ENCODE results near the gene DOHH. TPM values are rescaled to one million over a fixed set of nuclear protein-coding genes. Genes with fewer than 3 reads are reported as not detected.

Gene DOHH
- total and polyA plus RNA-seq, 2 donors, result 8.5 to 8.8 TPM

DNA sequence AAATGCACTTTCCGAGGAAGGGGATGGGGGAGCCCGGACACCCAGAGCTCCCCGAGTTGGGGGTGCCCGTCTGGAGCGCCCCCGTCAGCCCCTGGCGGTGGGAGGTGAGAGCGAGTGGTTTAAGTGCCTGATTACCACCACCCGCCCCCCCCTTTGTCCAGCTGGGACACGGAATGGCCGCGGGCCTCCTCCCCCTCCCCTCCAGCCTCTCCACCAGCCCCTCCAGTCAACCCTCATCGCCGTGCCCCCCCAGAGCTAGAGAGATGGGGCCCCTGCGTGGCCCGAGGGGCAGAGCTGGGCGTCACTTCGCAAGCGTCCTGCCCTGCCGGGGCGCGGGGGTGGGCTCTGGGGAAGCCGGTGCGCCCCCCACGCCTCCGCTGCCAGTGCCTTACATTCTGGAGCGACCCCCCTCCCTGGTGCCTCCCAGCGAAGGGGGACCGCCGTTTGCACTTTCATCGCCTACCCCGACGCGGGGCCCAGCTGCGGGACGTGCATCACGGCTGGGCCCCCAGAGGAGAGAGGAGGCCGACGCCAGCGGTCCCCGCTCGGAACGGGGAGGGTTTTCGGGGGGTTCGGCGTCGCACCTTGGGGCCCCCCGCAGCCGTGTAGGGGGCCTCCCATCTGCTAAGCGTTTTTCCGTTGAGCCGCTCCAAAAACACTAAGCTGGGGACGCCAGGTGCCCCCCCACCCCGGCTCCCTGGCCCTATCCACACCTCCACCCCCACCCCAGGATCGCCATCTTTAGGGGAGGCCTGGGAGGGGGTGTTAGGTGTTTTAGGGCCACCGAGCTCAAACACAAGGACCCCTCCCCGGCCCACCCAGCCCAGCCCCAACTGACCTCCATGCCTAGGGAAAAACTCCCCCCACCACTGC, 36.5 kb downstream of the DOHH start:
- Histone ChIP-seq H3K27ac (ENCODE audit: low read depth in 1 of 2, low read length in 1 of 2) (no peak overlapping the region), H3K4me3 (ENCODE audit: low read length in 2 of 2) (no peak overlapping the region), H3K27me3 (ENCODE audit: control insufficient read depth in 2 of 2, insufficient read depth in 1 of 2, low read length in 1 of 2) (peaks cover 0 to 49% of the 10 kb centered on the region in 2 donors), H3K36me3 (ENCODE audit: control insufficient read depth in 2 of 2, insufficient read depth in 2 of 2, low read length in 1 of 2) (peaks cover 0 to 10% of the 10 kb centered on the region in 2 donors), H3K4me1 (ENCODE audit: control insufficient read depth in 2 of 2, insufficient read depth in 2 of 2, low read length in 2 of 2) (peaks cover 0 to 12% of the 10 kb centered on the region in 2 donors), H3K9me3 (ENCODE audit: control insufficient read depth in 2 of 2, insufficient read depth in 1 of 2, low read length in 1 of 2) (peaks cover 2 to 12% of the 10 kb centered on the region in 2 donors)
- no peak for DNase-seq (ENCODE audit: low read depth in 6 of 9, low spot score in 9 of 9)
- 92% methylated on average over 57 of the region's 57 CpGs for WGBS

- peaks cover 0 to 10% of the 10 kb centered on the region in 2 donors for H3K36me3 ChIP-seq (ENCODE audit: control insufficient read depth in 2 of 2, insufficient read depth in 2 of 2, low read length in 1 of 2)
- WGBS, result 95% methylated on average over 58 of the region's 58 CpGs
- peaks cover 2 to 10% of the 10 kb centered on the region in 2 donors for H3K9me3 ChIP-seq (ENCODE audit: control insufficient read depth in 2 of 2, insufficient read depth in 1 of 2, low read length in 1 of 2)
- H3K27me3 ChIP-seq (ENCODE audit: control insufficient read depth in 2 of 2, insufficient read depth in 1 of 2, low read length in 1 of 2), result peaks cover 0 to 57% of the 10 kb centered on the region in 2 donors
- H3K4me3 ChIP-seq (ENCODE audit: low read length in 2 of 2), result no peak overlapping the region
- no peak for DNase-seq (ENCODE audit: low read depth in 6 of 9, low spot score in 9 of 9)
- no peak overlapping the region for H3K27ac ChIP-seq (ENCODE audit: low read depth in 1 of 2, low read length in 1 of 2)
- H3K4me1 ChIP-seq (ENCODE audit: control insufficient read depth in 2 of 2, insufficient read depth in 2 of 2, low read length in 2 of 2), result peaks cover 0 to 17% of the 10 kb centered on the region in 2 donors
These were observed 37.3 kb downstream of the DOHH start for GRCh38 chr19:3462991-3463713.

DNA sequence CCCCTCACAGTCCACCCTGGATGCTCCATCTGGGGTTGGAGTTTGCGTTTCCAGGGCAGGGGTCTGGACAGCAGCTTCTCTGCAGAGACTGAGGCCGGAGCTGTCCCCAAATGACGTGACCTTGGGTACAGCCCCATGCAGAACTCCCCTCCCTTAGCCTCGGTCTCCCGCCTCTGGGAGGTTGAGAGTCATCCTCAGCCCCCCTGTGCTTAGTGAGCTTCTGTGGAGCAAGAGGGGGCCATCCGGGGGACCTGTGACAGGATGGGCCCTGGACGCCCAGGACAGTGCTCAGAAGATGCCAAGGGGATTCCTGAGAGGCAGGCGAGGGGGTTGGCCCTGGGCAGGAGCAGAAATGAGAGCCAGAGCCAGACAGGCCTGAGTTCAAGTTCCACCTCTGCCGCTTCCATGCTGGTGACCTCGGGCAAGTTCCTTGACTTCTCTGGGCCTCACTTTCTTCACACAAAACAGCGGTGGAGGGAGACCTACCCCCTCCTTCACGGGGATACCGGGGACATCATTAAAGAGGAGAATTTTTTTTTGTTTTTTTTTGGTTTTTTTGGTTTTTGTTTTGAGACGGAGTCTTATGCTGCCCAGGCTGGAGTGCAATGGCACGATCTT, 40.4 kb downstream of the DOHH start:
- Histone ChIP-seq H3K9me3 (ENCODE audit: control insufficient read depth in 2 of 2, insufficient read depth in 1 of 2, low read length in 1 of 2) (no peaks in the 10 kb centered on the region), H3K4me3 (ENCODE audit: low read length in 2 of 2) (no peak overlapping the region), H3K27ac (ENCODE audit: low read depth in 1 of 2, low read length in 1 of 2) (no peak overlapping the region), H3K4me1 (ENCODE audit: control insufficient read depth in 2 of 2, insufficient read depth in 2 of 2, low read length in 2 of 2) (peaks cover 0 to 17% of the 10 kb centered on the region in 2 donors), H3K36me3 (ENCODE audit: control insufficient read depth in 2 of 2, insufficient read depth in 2 of 2, low read length in 1 of 2) (peaks cover 0 to 19% of the 10 kb centered on the region in 2 donors), H3K27me3 (ENCODE audit: control insufficient read depth in 2 of 2, insufficient read depth in 1 of 2, low read length in 1 of 2) (peaks cover 0 to 55% of the 10 kb centered on the region in 2 donors)
- DNase-seq (ENCODE audit: low read depth in 6 of 9, low spot score in 9 of 9), result no peak
- WGBS, result 97% methylated on average over 15 of the region's 15 CpGs

DNA sequence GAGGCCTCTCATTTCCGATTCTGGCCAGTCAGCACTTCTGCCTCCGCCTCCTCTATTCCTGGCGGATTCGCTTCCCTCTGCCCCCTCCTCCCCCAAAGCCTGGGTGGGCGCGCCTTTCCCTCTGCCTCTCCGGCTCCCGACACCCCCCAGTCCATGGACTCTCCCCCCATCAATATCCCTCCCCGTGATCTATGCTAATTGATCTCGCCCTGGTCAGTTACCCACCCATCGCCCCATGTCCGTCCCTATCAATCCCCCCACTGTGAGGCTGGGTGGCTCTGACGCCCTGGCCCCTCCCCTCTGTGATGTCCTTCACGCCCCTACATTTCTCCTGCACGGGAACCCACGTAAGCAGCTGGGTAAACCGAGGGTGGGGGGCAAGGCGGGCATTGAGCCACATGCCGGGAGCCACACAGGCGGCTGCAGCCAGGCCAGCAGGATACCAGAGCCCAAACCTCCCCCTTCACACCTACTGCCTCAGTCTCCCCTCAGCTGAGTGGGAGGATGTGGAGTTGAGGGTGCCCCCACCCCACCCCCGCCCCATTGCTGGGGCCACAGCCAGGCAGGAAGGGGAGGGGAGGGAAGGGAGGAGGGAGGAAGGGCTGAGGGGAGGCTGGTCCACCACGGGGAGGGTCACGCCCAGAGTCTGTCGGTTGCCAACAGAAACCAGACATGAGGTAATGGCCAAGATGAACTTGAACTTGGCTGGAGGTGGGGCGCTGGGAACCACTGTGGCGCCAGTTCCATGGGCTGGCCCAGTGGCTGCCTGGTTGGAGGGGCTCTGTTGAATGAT, 41.2 kb downstream of the DOHH start:
- H3K27ac ChIP-seq (ENCODE audit: low read depth in 1 of 2, low read length in 1 of 2), result no peak overlapping the region
- H3K4me1 ChIP-seq (ENCODE audit: control insufficient read depth in 2 of 2, insufficient read depth in 2 of 2, low read length in 2 of 2), result peaks cover 0 to 17% of the 10 kb centered on the region in 2 donors
- H3K36me3 ChIP-seq (ENCODE audit: control insufficient read depth in 2 of 2, insufficient read depth in 2 of 2, low read length in 1 of 2), result peaks cover 0 to 26% of the 10 kb centered on the region in 2 donors
- peak in 2 of 9 donors; percentile 12 to 18 for DNase-seq (ENCODE audit: low read depth in 6 of 9, low spot score in 9 of 9)
- H3K27me3 ChIP-seq (ENCODE audit: control insufficient read depth in 2 of 2, insufficient read depth in 1 of 2, low read length in 1 of 2), result peaks cover 0 to 47% of the 10 kb centered on the region in 2 donors
- no peaks in the 10 kb centered on the region for H3K9me3 ChIP-seq (ENCODE audit: control insufficient read depth in 2 of 2, insufficient read depth in 1 of 2, low read length in 1 of 2)
- WGBS, result 86% methylated on average over 26 of the region's 26 CpGs
- no peak overlapping the region for H3K4me3 ChIP-seq (ENCODE audit: low read length in 2 of 2)

DNA sequence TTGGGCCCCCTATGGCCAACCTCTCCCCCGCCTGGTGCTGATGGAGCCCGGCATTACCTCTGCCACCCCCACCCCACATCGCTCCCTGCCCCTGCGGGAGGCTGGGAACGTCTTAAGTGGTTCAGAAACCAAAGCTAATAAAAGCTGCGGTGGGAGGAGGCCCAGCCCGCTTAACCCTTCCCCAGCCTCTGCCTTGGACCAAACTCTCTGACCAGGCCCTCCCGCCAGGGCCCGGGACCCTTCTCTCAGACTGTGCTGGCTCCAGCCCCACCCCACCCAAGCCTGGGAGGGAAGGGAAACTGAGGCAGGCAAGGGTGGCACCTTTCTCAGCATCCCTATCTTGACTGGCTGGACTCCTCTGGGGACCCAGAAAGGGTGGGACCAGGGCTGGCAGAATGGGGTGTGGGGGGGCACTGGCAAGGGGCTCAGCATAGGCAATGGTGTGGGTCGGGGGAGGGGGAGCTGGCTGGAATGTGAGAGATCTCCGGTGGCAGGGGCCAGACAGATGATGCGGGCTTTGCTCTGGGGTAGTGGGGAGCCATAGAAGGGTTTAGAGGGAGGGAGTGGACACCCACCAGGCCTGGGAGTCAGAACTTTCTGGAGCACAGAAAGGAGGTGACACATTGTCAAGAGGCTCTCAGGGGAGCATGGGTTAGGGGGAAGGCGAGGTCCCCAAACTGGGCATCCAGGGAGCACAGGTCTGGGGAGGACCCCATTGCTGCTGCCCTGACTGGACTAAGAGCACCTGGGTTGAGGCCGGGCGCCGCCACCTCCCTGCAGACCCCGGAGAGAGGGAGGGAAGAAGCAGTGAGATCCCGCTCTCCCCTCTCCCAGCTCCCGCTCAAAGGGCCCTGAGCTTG, 42.0 kb downstream of the DOHH start:
- H3K4me3 ChIP-seq (ENCODE audit: low read length in 2 of 2), result no peak overlapping the region
- H3K27me3 ChIP-seq (ENCODE audit: control insufficient read depth in 2 of 2, insufficient read depth in 1 of 2, low read length in 1 of 2), result peaks cover 0 to 39% of the 10 kb centered on the region in 2 donors
- no peaks in the 10 kb centered on the region for H3K9me3 ChIP-seq (ENCODE audit: control insufficient read depth in 2 of 2, insufficient read depth in 1 of 2, low read length in 1 of 2)
- peaks cover 0 to 13% of the 10 kb centered on the region in 2 donors for H3K4me1 ChIP-seq (ENCODE audit: control insufficient read depth in 2 of 2, insufficient read depth in 2 of 2, low read length in 2 of 2)
- peak overlapping the region in 1 of 2 donors; percentile 30 for H3K27ac ChIP-seq (ENCODE audit: low read depth in 1 of 2, low read length in 1 of 2)
- no peak for DNase-seq (ENCODE audit: low read depth in 6 of 9, low spot score in 9 of 9)
- peaks cover 0 to 27% of the 10 kb centered on the region in 2 donors for H3K36me3 ChIP-seq (ENCODE audit: control insufficient read depth in 2 of 2, insufficient read depth in 2 of 2, low read length in 1 of 2)
- WGBS, result 90% methylated on average over 19 of the region's 19 CpGs

DNA sequence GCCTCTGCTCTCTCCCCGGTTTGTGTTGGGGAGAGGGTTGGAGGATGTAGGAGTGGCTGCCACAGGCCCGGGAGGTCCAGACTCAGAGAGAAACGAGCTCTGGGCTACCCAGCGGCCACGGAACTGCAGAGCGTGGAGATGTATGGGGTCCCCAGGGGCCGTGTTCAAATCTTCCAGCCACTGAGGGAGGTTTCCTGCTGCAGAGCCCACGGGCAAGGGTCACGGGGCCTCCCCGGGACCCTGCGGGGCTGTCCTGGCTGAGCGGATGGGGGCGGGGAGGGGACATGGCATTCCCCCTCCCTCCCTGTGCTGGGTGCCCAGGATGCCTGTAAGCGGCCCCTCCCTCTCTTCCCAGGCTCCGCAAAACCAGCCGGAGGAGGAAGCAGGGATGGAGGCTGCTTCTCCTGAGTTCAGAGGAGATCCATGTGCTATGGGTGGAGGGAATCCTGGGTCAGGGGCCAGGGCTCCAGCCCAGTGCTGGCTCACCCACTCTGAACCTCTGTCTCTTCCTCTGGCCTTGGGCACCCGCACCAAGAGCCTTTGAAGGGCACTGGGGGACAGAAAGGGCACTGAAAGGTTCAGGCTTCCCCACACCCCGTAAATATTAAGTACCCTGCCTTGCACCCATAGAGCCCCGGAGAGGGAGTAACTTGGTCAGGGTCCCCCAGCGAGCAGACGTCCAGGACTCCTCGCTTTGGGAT, 42.8 kb downstream of the DOHH start:
- no peak overlapping the region for H3K4me3 ChIP-seq (ENCODE audit: low read length in 2 of 2)
- peaks cover 0 to 13% of the 10 kb centered on the region in 2 donors for H3K4me1 ChIP-seq (ENCODE audit: control insufficient read depth in 2 of 2, insufficient read depth in 2 of 2, low read length in 2 of 2)
- no peaks in the 10 kb centered on the region for H3K9me3 ChIP-seq (ENCODE audit: control insufficient read depth in 2 of 2, insufficient read depth in 1 of 2, low read length in 1 of 2)
- 94% methylated on average over 22 of the region's 22 CpGs for WGBS
- DNase-seq (ENCODE audit: low read depth in 6 of 9, low spot score in 9 of 9), result no peak
- H3K36me3 ChIP-seq (ENCODE audit: control insufficient read depth in 2 of 2, insufficient read depth in 2 of 2, low read length in 1 of 2), result peaks cover 1 to 31% of the 10 kb centered on the region in 2 donors
- H3K27me3 ChIP-seq (ENCODE audit: control insufficient read depth in 2 of 2, insufficient read depth in 1 of 2, low read length in 1 of 2), result peaks cover 0 to 31% of the 10 kb centered on the region in 2 donors
- no peak overlapping the region for H3K27ac ChIP-seq (ENCODE audit: low read depth in 1 of 2, low read length in 1 of 2)

DNA sequence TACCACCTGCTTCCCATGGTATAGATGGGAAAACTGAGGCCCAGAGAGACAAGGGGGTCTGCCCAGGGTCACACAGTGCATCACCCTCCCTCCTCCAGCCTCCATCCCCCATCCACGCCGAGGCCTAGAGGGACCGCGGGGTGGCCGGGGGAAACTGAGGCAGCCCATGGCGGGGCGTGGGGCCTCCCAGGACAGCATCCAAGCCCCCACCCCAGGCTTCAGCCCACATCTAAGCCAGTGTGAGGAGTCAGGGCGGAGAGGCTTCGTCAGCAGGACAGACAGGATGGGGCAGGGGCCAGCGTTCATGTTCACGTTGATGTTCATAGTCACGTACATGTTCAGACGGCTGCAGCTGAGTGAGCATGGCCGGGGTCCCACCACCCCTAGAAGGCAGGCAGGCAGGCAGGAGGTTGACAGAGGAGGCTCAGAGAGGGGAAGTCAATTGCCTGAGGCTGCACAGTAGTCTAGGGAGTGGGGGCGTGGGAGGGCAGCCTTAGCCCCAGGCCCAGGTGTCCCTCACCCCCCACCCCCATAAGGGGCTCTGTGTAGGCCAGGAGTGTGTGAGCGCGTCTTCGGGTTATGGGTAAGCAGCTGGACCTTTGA, 43.4 kb downstream of the DOHH start:
- H3K4me3 ChIP-seq (ENCODE audit: low read length in 2 of 2), result no peak overlapping the region
- peaks cover 7 to 38% of the 10 kb centered on the region in 2 donors for H3K36me3 ChIP-seq (ENCODE audit: control insufficient read depth in 2 of 2, insufficient read depth in 2 of 2, low read length in 1 of 2)
- H3K27ac ChIP-seq (ENCODE audit: low read depth in 1 of 2, low read length in 1 of 2), result no peak overlapping the region
- peaks cover 0 to 28% of the 10 kb centered on the region in 2 donors for H3K27me3 ChIP-seq (ENCODE audit: control insufficient read depth in 2 of 2, insufficient read depth in 1 of 2, low read length in 1 of 2)
- 96% methylated on average over 18 of the region's 18 CpGs for WGBS
- H3K9me3 ChIP-seq (ENCODE audit: control insufficient read depth in 2 of 2, insufficient read depth in 1 of 2, low read length in 1 of 2), result no peaks in the 10 kb centered on the region
- DNase-seq (ENCODE audit: low read depth in 6 of 9, low spot score in 9 of 9), result no peak
- H3K4me1 ChIP-seq (ENCODE audit: control insufficient read depth in 2 of 2, insufficient read depth in 2 of 2, low read length in 2 of 2), result peaks cover 0 to 13% of the 10 kb centered on the region in 2 donors

Measured in thymus (tissue), 11 donors.